Measurements from ENCODE around the gene ARHGAP35.

DNA sequence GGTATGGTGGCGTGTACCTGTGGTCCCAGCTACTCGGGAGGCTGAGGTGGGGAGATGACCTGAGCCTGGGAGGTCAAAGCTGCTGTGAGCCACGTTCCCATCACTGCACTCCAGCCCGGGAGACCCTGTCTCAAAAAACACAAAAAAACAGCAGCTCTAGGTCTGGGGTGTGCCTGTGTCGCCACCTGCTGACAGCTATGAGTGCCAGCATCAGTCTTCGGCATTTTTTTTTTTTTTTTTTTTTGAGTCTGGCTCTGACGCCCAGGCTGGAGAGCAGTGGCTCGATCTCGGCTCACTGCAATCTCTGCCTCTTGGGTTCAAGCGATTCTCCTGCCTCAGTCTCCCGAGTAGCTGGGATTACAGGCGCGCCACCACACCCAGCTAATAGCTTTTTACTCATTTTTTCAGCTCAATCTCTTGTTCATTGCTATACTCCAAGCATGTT is 20.3 kb upstream of the ARHGAP35 start:
- TF ChIP-seq, protein P1, sequence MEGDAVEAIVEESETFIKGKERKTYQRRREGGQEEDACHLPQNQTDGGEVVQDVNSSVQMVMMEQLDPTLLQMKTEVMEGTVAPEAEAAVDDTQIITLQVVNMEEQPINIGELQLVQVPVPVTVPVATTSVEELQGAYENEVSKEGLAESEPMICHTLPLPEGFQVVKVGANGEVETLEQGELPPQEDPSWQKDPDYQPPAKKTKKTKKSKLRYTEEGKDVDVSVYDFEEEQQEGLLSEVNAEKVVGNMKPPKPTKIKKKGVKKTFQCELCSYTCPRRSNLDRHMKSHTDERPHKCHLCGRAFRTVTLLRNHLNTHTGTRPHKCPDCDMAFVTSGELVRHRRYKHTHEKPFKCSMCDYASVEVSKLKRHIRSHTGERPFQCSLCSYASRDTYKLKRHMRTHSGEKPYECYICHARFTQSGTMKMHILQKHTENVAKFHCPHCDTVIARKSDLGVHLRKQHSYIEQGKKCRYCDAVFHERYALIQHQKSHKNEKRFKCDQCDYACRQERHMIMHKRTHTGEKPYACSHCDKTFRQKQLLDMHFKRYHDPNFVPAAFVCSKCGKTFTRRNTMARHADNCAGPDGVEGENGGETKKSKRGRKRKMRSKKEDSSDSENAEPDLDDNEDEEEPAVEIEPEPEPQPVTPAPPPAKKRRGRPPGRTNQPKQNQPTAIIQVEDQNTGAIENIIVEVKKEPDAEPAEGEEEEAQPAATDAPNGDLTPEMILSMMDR (IDR thresholded peaks at IDR 0.05), result peak; percentile 75 to 97 (median 84)
- no peak for TF ChIP-seq POLR2A (IDR thresholded peaks at IDR 0.05)

Measured in transverse colon (tissue), 3 donors.